C4-2B (cell line): ENCODE data around the gene PAM.

Source experiments
- H3K27ac ChIP-seq: fragments of 450-650 bp; 2 replicates; pipeline ENCODE4 v1.5.1; 2017
- ZFX ChIP-seq: fragments of 450-650 bp; IDR thresholded peaks from 2 replicates; pipeline ENCODE4 v1.6.1; 2017
- TF ChIP-seq, protein P1 (sequence below): fragments of 450-650 bp; conservative IDR thresholded peaks from 2 replicates; pipeline ENCODE4 v1.5.1; 2017; ENCODE audit warnings: mild to moderate bottlenecking

Gene PAM

DNA sequence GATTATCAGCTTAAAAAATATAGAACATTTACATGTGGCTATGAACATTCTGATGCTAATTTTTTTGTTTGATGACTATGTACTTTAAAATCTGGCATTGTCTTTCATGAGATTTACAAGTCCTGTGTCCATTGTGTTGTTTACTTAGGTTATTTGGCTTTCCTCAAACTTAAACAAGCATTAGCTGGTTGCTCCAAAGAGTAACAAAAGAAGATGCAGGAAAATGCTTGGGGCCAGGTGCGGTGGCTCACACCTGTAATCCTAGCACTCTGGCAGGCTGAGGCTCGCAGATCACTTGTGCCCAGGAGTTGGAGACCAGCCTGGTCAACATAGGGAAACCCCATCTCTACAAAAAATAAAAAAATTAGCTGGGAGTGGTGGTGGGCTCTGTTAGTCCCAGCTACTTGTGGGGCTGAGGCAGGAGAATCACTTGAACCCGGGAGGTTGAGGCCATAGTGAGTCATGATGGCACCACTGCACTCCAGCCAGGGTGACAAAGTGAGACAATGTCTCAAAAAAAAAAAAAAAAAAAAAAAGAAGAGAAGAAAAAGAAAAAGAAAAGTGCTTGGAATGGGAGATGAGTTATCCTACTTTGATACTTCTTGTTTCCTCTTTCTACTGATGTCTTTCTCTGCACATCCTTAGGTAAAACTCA lies 39.7 kb downstream of the PAM start:
- TF ChIP-seq, protein P1, sequence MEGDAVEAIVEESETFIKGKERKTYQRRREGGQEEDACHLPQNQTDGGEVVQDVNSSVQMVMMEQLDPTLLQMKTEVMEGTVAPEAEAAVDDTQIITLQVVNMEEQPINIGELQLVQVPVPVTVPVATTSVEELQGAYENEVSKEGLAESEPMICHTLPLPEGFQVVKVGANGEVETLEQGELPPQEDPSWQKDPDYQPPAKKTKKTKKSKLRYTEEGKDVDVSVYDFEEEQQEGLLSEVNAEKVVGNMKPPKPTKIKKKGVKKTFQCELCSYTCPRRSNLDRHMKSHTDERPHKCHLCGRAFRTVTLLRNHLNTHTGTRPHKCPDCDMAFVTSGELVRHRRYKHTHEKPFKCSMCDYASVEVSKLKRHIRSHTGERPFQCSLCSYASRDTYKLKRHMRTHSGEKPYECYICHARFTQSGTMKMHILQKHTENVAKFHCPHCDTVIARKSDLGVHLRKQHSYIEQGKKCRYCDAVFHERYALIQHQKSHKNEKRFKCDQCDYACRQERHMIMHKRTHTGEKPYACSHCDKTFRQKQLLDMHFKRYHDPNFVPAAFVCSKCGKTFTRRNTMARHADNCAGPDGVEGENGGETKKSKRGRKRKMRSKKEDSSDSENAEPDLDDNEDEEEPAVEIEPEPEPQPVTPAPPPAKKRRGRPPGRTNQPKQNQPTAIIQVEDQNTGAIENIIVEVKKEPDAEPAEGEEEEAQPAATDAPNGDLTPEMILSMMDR: no peak
- TF ChIP-seq ZFX: no peak
- no peak overlapping the region for H3K27ac ChIP-seq

DNA sequence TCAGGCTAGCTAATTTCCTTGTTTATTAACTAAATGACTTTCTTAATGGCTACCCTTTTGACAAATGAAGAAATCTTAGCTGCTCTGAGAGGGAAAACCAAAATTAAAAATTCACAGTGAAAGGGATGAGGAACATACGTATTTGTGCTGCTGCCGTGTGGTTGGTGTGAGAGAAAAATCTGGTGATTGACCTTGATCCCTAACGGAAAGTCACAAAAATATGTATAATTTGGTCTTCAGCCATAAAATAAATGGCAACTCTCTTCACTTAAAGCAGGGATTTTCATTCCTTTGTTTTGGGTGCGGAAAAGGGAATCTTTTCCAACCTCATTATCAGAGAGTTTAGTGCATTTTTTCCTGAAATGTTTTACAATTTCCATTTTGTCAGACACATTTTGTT lies 40.4 kb downstream of the PAM start:
- H3K27ac ChIP-seq: no peak overlapping the region
- TF ChIP-seq, protein P1: no peak
- no peak for TF ChIP-seq ZFX

DNA sequence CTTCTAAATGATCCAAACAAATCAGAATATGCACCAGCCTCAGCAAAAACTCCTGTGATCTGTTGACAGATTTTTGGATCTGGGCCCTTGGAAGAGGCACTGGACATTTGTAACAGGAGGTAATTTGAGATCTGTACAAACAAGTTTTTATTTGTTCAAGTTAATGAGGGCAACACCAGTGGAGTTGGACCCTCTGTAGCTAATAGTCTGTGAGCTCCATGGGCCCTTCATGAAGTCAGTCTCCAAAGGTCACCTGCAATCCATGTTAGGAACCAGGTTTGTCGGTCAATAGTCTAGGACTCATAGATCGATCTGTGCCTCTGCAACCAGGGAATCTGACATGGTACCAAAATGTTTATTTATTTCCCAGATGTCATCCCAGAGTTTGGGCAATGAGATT lies 40.9 kb downstream of the PAM start:
- no peak overlapping the region for H3K27ac ChIP-seq
- TF ChIP-seq, protein P1: no peak
- no peak for TF ChIP-seq ZFX

DNA sequence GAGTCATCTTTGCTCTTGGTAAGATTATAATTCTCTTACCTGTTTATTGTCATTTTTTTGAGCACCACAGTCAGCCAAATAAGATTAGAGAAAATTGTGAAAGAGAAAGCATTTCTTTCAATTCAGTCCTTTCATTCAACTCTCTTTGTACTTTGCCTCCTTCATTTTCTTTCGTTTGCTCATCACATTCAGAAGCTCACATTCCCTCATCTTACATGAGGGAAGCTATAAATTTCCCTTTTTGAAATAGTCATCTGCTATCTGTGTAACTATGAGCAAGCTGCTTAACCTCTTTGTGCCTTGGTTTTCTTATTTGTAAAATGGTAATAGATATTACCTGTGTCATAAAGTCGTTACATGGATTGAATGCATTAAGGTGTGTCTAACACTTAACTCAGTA lies 41.4 kb downstream of the PAM start:
- no peak overlapping the region for H3K27ac ChIP-seq
- TF ChIP-seq, protein P1: no peak
- TF ChIP-seq ZFX: no peak

DNA sequence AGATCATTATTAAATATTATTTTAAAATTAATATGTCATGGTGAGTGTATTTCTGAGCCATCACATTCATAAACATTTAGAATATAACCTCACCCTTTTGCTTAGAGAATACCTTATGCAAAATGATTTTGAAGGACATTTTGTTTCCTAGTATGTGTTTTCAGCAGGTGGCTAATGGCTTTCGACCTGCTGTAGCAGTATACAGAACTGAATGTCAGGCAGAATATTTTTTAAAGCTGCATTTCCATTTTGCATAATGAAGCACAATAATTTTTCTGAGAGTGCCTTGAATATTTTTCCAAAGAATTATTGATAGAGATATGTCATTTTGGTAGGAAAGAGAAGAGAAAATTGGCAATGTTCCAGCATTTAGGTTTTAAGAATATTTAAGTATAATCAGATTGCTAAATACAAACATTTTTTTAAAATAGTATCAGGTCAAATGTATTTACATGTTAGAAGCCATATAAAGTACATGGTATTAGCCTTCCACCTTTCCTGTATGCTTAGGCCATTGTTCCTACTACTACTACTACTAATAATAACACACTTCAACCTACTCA lies 42.3 kb downstream of the PAM start:
- TF ChIP-seq, protein P1: no peak
- TF ChIP-seq ZFX: no peak
- H3K27ac ChIP-seq: no peak overlapping the region

DNA sequence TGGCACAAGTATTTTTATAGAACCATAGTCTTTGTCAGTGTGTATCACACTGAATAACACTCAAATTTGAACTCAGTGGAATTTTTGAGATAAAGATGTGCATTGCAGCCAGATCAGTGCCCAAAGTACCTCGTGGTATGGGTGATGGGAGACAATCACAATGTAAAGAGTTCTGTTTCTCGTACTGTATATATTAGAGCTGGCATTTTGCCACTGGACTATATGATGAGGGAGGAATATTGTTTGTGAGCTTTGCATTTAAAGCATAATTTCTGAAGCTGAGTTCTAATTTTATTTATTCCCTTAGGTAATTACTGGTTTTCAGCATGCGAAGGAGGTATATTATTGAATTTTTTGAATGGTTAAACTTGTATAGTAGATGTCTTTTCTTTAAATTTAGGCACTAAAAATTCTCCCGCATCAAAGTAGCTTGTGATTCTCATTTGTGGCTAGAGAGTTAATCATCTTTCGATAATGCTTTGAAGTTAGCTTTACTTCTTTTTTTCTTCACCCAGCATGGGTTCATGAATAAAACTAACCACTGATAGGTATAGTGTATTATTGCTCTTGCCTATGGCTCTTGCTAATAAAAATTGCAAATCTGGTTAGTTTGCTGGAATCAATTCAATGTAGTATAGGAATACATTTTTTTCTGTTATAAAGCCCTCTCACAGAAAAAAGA lies 43.1 kb downstream of the PAM start:
- H3K27ac ChIP-seq: no peak overlapping the region
- no peak for TF ChIP-seq ZFX
- TF ChIP-seq, protein P1: no peak

DNA sequence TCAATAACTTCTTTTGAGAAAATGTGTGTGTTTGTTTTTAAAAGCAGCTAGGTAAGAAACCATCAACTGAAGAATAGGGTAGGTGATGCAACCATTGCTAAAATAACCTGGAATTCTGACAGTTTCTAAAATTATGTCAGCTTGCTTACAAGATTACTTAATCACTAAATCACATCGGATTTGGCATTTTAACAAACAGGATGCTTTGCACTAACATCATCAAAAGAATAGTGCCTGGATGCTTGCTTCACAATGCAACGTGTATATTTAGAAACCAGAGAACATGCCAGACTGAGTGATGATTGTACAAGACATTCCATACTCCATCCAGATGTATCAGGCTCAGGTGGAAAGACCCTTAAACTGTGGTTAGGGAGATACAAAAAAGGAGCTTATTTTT lies 43.9 kb downstream of the PAM start:
- H3K27ac ChIP-seq: no peak overlapping the region
- TF ChIP-seq ZFX: no peak
- TF ChIP-seq, protein P1: no peak
